Activated CD8-positive, alpha-beta memory T cell treated with anti-CD3 and anti-CD28 coated beads, Interleukin-2, amount 50 U/mL, for 4 hours (primary cell): ENCODE data around the gene ZMAT3.
A peak's percentile ranks its signal among the peaks of the same experiment; 100 is the strongest.

Experiments
- DNase-seq: peaks from one replicate; pipeline ENCODE4 v3.0.0-alpha.2; 2020

Gene ZMAT3

GRCh38 chr3:179018808-179019207, 52.8 kb downstream of the ZMAT3 start:
- no peak for DNase-seq

GRCh38 chr3:179016979-179017670, 54.5 kb downstream of the ZMAT3 start:
- DNase-seq: no peak

- peak; percentile 33 for DNase-seq
These were observed 56.0 kb downstream of the ZMAT3 start for GRCh38 chr3:179015551-179016020.

GRCh38 chr3:179005706-179006105, 65.9 kb downstream of the ZMAT3 start:
- DNase-seq: no peak

GRCh38 chr3:179005213-179005612, 66.4 kb downstream of the ZMAT3 start:
- DNase-seq: no peak

- DNase-seq: no peak
These were observed 71.0 kb downstream of the ZMAT3 start for GRCh38 chr3:179000659-179001058.

- no peak for DNase-seq
These were observed 71.5 kb downstream of the ZMAT3 start for GRCh38 chr3:179000144-179000543.

GRCh38 chr3:178996399-178996798, 75.2 kb downstream of the ZMAT3 start:
- DNase-seq: no peak

GRCh38 chr3:178990293-178990692, 81.3 kb downstream of the ZMAT3 start:
- DNase-seq: no peak

- DNase-seq: no peak
These were observed 81.8 kb downstream of the ZMAT3 start for GRCh38 chr3:178989821-178990220.

- DNase-seq: no peak
These were observed 83.9 kb downstream of the ZMAT3 start for GRCh38 chr3:178987745-178988144.

GRCh38 chr3:178986456-178986855, 85.2 kb downstream of the ZMAT3 start:
- DNase-seq: no peak

- no peak for DNase-seq
These were observed 89.5 kb downstream of the ZMAT3 start for GRCh38 chr3:178982137-178982536.

GRCh38 chr3:178975320-178975719, 96.3 kb downstream of the ZMAT3 start:
- DNase-seq: no peak

GRCh38 chr3:178971614-178972013, 100.0 kb downstream of the ZMAT3 start:
- DNase-seq: no peak

- DNase-seq: no peak
These were observed 102.5 kb downstream of the ZMAT3 start for GRCh38 chr3:178969004-178969700.
